ENCODE measurements around the gene MDN1. TPM values are rescaled to one million over a fixed set of nuclear protein-coding genes. Genes with fewer than 3 reads are reported as not detected.

Gene MDN1
- total RNA-seq, 1 experiment from 2014 or later, result 53.6 TPM

- BruUV-seq (replicated peaks), result no TSS peak
- no peaks in the 10 kb centered on the region for H3K4me1 ChIP-seq (ENCODE audit: control insufficient read depth in 1 of 2, insufficient read depth in 2 of 2, low read length in 2 of 2)
- no peak overlapping the region for H3K4me3 ChIP-seq (replicated peaks in 1 of 2; ENCODE audit: low read depth in 1 of 2, low read length in 2 of 2)
- H3K4me2 ChIP-seq (ENCODE audit: low read length), result no peak overlapping the region
- H3K27ac ChIP-seq (ENCODE audit: low read depth, low read length), result no peak overlapping the region
- no peaks in the 10 kb centered on the region; the same call in 1 of the 2 replicates for H3K79me2 ChIP-seq (ENCODE audit: insufficient read depth, low read length)
- no peak for DNase-seq (ENCODE audit: low read depth, low spot score)
- no peaks in the 10 kb centered on the region for H3K9me3 ChIP-seq (ENCODE audit: control insufficient read depth in 1 of 2, insufficient read depth in 1 of 2, low read depth in 1 of 2, low read length in 2 of 2)
- CTCF ChIA-PET, result no interaction called here
- no peaks in the 10 kb centered on the region for H3K9me2 ChIP-seq (ENCODE audit: insufficient read depth)
- peaks cover 59 to 71% of the 10 kb centered on the region in 2 experiments for H3K36me3 ChIP-seq (ENCODE audit: control insufficient read depth in 1 of 2, insufficient read depth in 2 of 2, low read length in 2 of 2)
- H3K27me3 ChIP-seq (ENCODE audit: insufficient read depth, low read length), result no peaks in the 10 kb centered on the region
- no peak for ATAC-seq
- H3K9ac ChIP-seq (ENCODE audit: low read length), result no peak overlapping the region
- no peak overlapping the region for H2AFZ ChIP-seq (ENCODE audit: low read depth, low read length, poor library complexity, severe bottlenecking)
- TF ChIP-seq TCF7L2 (IDR thresholded peaks at IDR 0.05; ENCODE audit: borderline replicate concordance, extremely low read depth, insufficient read depth, insufficient read length) (no peak), ELF1 (IDR thresholded peaks at IDR 0.05; ENCODE audit: borderline replicate concordance, low read depth) (no peak), ZFX (IDR thresholded peaks at IDR 0.05) (no peak), SP1 (IDR thresholded peaks at IDR 0.05; ENCODE audit: low read depth) (no peak), SRF (IDR thresholded peaks at IDR 0.05; ENCODE audit: low read depth) (no peak), POLR2AphosphoS5 (IDR thresholded peaks at IDR 0.05; ENCODE audit: low read depth, low read length) (no peak), REST (IDR thresholded peaks at IDR 0.05; ENCODE audit: low read depth) (no peak), POLR2A (IDR thresholded peaks at IDR 0.05; ENCODE audit: borderline replicate concordance, extremely low read depth, insufficient read depth, insufficient read length) (no peak), ATF3 (IDR thresholded peaks at IDR 0.05) (no peak), EZH2 (IDR thresholded peaks at IDR 0.05) (no peak), FOSL1 (IDR thresholded peaks at IDR 0.05; ENCODE audit: low read depth) (no peak), RAD21 (IDR thresholded peaks at IDR 0.05; ENCODE audit: low read depth) (no peak), CEBPB (IDR thresholded peaks at IDR 0.05; ENCODE audit: low read depth) (no peak), CTCF (IDR thresholded peaks at IDR 0.05 in 2 of 3, conservative IDR thresholded peaks at IDR 0.05 in 1 of 3; ENCODE audit: borderline replicate concordance in 1 of 3, insufficient read depth in 1 of 3, low read depth in 2 of 3, low read length in 2 of 3) (no peak), ZNF274 (IDR thresholded peaks at IDR 0.05; ENCODE audit: low read depth, low read length) (no peak), SIN3A (IDR thresholded peaks at IDR 0.05; ENCODE audit: low read depth) (no peak)
- intact Hi-C loops (cut with micrococcal nuclease), result no loop called here
- POLR2A ChIA-PET, result no interaction called here
- RAD21 ChIA-PET (ENCODE audit: low non-redundant PET in 1 of 2, low total read pairs in 2 of 2, uncharacterized antibody in 2 of 2, unreplicated experiment in 2 of 2), result no interaction called here
- 0 out of 2 replicates have a peak, but pooled peaks cover 3% of the 10 kb centered on the region for H4K20me1 ChIP-seq (ENCODE audit: insufficient read depth)
These were observed 140.1 kb downstream of the MDN1 start for GRCh38 chr6:89679215-89680120.
